ENCODE measurements around the gene IL34.
"Not testable (repeated sequence)": the region's sequence is repeated elsewhere in the genome, so short reads cannot be mapped to it uniquely, and the experiment has no call there.

Gene IL34

DNA sequence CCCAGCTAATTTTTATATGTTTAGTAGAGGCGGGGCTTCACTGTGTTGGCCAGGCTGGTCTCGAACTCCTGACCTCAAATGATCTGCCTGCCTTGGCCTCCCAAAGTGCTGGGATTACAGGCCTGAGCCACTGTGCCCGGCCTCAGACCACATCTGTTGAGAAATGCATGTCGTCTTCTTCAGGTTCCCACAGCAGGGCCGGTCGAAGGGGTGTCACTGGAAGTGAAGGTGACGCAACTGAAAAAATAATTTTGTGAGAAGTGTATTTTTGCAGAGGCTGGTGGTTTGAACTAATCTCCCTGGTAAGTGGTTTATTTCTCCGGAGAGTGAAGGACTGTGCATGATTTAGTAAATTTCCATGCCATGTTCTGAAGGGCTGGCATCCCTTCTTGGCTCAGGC is 33.4 kb upstream of the IL34 start:
- H4K91ac ChIP-seq (ENCODE audit: low read length) = no peak overlapping the region
- WGBS = 92% methylated on average over 8 of the region's 8 CpGs
- H2AFZ ChIP-seq (ENCODE audit: low read depth, low read length) = no peak overlapping the region
- no peak overlapping the region for H3K14ac ChIP-seq (ENCODE audit: low read length in 2 of 2)
- H3K18ac ChIP-seq (ENCODE audit: low read depth in 1 of 2, low read length in 2 of 2) = no peak overlapping the region
- no peak overlapping the region for H3K4me2 ChIP-seq (ENCODE audit: low read length, poor library complexity, severe bottlenecking)
- no peak overlapping the region for H3K4ac ChIP-seq (ENCODE audit: low read depth in 1 of 2, low read length in 2 of 2)
- H3K4me3 ChIP-seq (ENCODE audit: insufficient read depth in 1 of 2, low read depth in 1 of 2, low read length in 2 of 2) = no peak overlapping the region
- H2BK120ac ChIP-seq (ENCODE audit: low read depth, low read length) = no peak overlapping the region
- no peak overlapping the region for H2BK5ac ChIP-seq (ENCODE audit: low read depth, low read length, poor library complexity, severe bottlenecking)
- no peaks in the 10 kb centered on the region for H3K79me1 ChIP-seq (replicated peaks; ENCODE audit: low read length, poor library complexity, severe bottlenecking)
- H3K23ac ChIP-seq (ENCODE audit: low read length in 2 of 2) = no peak overlapping the region
- no peak overlapping the region for H2BK15ac ChIP-seq (ENCODE audit: low read depth, poor library complexity, severe bottlenecking)
- no peaks in the 10 kb centered on the region for H3K27me3 ChIP-seq (ENCODE audit: control insufficient read depth in 1 of 2, insufficient read depth in 1 of 2, low read length in 2 of 2)
- no peak overlapping the region for H3K9ac ChIP-seq (ENCODE audit: low read length)
- no peak overlapping the region for H2BK12ac ChIP-seq (ENCODE audit: low read length in 2 of 2)
- H3K36me3 ChIP-seq (ENCODE audit: control insufficient read depth in 1 of 2, insufficient read depth in 2 of 2, low read depth in 1 of 2, low read length in 2 of 2) = no peaks in the 10 kb centered on the region
- no peak overlapping the region for H4K8ac ChIP-seq (ENCODE audit: low read length)
- H3K4me1 ChIP-seq (ENCODE audit: control insufficient read depth, insufficient read depth, low read depth, low read length) = no peaks in the 10 kb centered on the region
- H2AK5ac ChIP-seq (ENCODE audit: low read length, severe bottlenecking) = no peak overlapping the region
- no peak overlapping the region for H3K27ac ChIP-seq (ENCODE audit: low read length, poor library complexity, severe bottlenecking)
- DNase-seq = no peak
- H3K9me3 ChIP-seq (ENCODE audit: control insufficient read depth, low read length) = no peaks in the 10 kb centered on the region

DNA sequence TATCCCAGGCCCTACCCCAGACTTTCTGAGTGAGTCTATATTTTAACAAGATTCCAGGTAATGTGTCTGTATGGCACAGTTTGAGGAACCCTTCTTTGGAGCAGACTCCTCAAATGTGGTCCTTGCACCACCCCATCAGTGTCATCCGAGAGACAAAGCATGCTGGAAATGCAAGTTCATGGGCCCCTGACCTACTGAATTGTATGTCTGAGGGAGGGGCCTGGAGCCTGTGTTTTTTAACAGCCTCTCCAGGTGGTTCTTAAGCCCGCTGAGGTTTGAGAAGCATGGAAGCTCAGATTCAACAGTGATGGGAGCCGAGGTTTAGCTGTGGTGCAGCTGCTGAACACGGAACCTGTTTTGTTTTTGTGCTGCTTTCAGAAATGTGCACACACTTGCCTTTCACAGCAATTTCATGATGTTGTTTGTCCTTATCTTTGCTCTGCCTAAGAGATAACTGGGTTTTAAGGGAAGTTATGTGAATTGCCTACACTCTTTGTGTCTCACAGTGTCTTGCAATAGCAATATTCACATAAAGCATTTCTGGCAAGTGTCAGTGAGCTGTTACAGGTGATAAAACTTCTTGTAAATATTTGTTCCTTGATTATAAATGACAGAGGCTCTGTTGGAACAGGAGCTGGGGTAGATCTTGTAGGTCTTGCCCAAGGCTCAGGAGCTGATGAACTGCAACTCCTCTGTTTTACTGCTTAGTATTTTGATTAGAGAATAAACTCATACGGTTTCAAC is 32.0 kb upstream of the IL34 start:
- no peak overlapping the region for H2BK120ac ChIP-seq (ENCODE audit: low read depth, low read length)
- H3K18ac ChIP-seq (ENCODE audit: low read depth in 1 of 2, low read length in 2 of 2) = no peak overlapping the region
- H3K9me3 ChIP-seq (ENCODE audit: control insufficient read depth, low read length) = no peaks in the 10 kb centered on the region
- H4K91ac ChIP-seq (ENCODE audit: low read length) = no peak overlapping the region
- no peak overlapping the region for H2BK15ac ChIP-seq (ENCODE audit: low read depth, poor library complexity, severe bottlenecking)
- H3K27me3 ChIP-seq (ENCODE audit: control insufficient read depth in 1 of 2, insufficient read depth in 1 of 2, low read length in 2 of 2) = no peaks in the 10 kb centered on the region
- H3K9ac ChIP-seq (ENCODE audit: low read length) = no peak overlapping the region
- H3K4me1 ChIP-seq (ENCODE audit: control insufficient read depth, insufficient read depth, low read depth, low read length) = no peaks in the 10 kb centered on the region
- no peak overlapping the region for H3K4ac ChIP-seq (ENCODE audit: low read depth in 1 of 2, low read length in 2 of 2)
- no peak for DNase-seq
- H4K8ac ChIP-seq (ENCODE audit: low read length) = no peak overlapping the region
- 73% methylated on average over 4 of the region's 5 CpGs for WGBS
- no peak overlapping the region for H2BK12ac ChIP-seq (ENCODE audit: low read length in 2 of 2)
- no peak overlapping the region for H3K4me3 ChIP-seq (ENCODE audit: insufficient read depth in 1 of 2, low read depth in 1 of 2, low read length in 2 of 2)
- H3K36me3 ChIP-seq (ENCODE audit: control insufficient read depth in 1 of 2, insufficient read depth in 2 of 2, low read depth in 1 of 2, low read length in 2 of 2) = no peaks in the 10 kb centered on the region
- no peak overlapping the region for H2AK5ac ChIP-seq (ENCODE audit: low read length, severe bottlenecking)
- H3K4me2 ChIP-seq (ENCODE audit: low read length, poor library complexity, severe bottlenecking) = no peak overlapping the region
- no peak overlapping the region for H3K27ac ChIP-seq (ENCODE audit: low read length, poor library complexity, severe bottlenecking)
- H2BK5ac ChIP-seq (ENCODE audit: low read depth, low read length, poor library complexity, severe bottlenecking) = no peak overlapping the region
- H2AFZ ChIP-seq (ENCODE audit: low read depth, low read length) = no peak overlapping the region
- no peak overlapping the region for H3K23ac ChIP-seq (ENCODE audit: low read length in 2 of 2)
- H3K14ac ChIP-seq (ENCODE audit: low read length in 2 of 2) = no peak overlapping the region
- H3K79me1 ChIP-seq (replicated peaks; ENCODE audit: low read length, poor library complexity, severe bottlenecking) = no peaks in the 10 kb centered on the region

DNA sequence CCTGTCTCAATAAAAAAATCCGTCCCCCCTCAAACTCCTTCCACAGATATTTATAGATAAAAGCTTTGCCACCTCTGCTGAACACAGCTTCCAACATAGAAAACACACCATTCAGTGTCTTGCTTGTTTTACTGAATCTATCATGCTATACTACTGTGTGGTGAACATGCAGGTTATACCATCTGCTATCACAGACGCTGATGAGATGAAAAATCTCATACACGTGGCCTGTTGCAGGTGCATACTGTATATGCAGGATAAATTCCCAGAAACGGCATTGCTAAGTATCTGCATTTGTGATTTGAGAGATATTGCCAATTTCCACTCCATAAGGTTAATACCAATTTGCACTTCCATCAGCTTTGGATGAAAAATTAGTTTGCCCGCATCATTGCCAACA is 30.4 kb upstream of the IL34 start:
- Histone ChIP-seq H3K9ac (ENCODE audit: low read length) (no peak overlapping the region), H3K4me2 (ENCODE audit: low read length, poor library complexity, severe bottlenecking) (no peak overlapping the region), H3K79me1 (replicated peaks; ENCODE audit: low read length, poor library complexity, severe bottlenecking) (no peaks in the 10 kb centered on the region), H2AK5ac (ENCODE audit: low read length, severe bottlenecking) (no peak overlapping the region), H2BK120ac (ENCODE audit: low read depth, low read length) (no peak overlapping the region), H3K14ac (ENCODE audit: low read length in 2 of 2) (no peak overlapping the region), H3K4ac (ENCODE audit: low read depth in 1 of 2, low read length in 2 of 2) (no peak overlapping the region), H4K91ac (ENCODE audit: low read length) (no peak overlapping the region), H3K9me3 (ENCODE audit: control insufficient read depth, low read length) (no peaks in the 10 kb centered on the region), H3K4me3 (ENCODE audit: insufficient read depth in 1 of 2, low read depth in 1 of 2, low read length in 2 of 2) (no peak overlapping the region), H2BK12ac (ENCODE audit: low read length in 2 of 2) (no peak overlapping the region), H3K4me1 (ENCODE audit: control insufficient read depth, insufficient read depth, low read depth, low read length) (peaks cover under 1% of the 10 kb centered on the region), H3K18ac (ENCODE audit: low read depth in 1 of 2, low read length in 2 of 2) (no peak overlapping the region), H2BK15ac (ENCODE audit: low read depth, poor library complexity, severe bottlenecking) (no peak overlapping the region), H3K27me3 (ENCODE audit: control insufficient read depth in 1 of 2, insufficient read depth in 1 of 2, low read length in 2 of 2) (peaks cover 0 to 2% of the 10 kb centered on the region in 2 experiments), H3K23ac (ENCODE audit: low read length in 2 of 2) (no peak overlapping the region), H3K27ac (ENCODE audit: low read length, poor library complexity, severe bottlenecking) (no peak overlapping the region), H4K8ac (ENCODE audit: low read length) (no peak overlapping the region), H2BK5ac (ENCODE audit: low read depth, low read length, poor library complexity, severe bottlenecking) (no peak overlapping the region), H2AFZ (ENCODE audit: low read depth, low read length) (no peak overlapping the region), H3K36me3 (ENCODE audit: control insufficient read depth in 1 of 2, insufficient read depth in 2 of 2, low read depth in 1 of 2, low read length in 2 of 2) (no peaks in the 10 kb centered on the region)
- WGBS = 98% methylated on average over 4 of the region's 5 CpGs
- no peak for DNase-seq

DNA sequence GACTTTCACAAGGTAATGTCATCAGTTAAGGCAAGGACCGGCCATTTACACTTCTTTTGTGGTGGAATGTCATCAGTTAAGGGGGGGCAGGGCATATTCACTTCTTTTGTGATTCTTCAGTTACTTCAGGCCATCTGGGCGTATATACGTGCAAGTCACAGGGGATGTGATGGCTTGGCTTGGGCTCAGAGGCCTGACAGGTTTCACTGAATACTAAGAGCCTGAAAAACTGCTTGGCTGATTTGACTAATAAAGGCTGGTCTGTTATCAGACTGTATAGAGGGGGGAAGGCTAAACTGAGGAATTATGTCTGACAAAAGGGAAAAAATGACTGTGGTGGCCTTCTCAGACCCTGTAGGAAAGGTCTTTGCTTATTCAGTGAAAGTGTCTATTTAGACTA is 24.5 kb upstream of the IL34 start:
- not testable (repeated sequence) for H3K14ac ChIP-seq (ENCODE audit: low read length in 2 of 2); H3K4me2 ChIP-seq (ENCODE audit: low read length, poor library complexity, severe bottlenecking); H3K9ac ChIP-seq (ENCODE audit: low read length); H3K4ac ChIP-seq (ENCODE audit: low read depth in 1 of 2, low read length in 2 of 2); H3K4me1 ChIP-seq (ENCODE audit: control insufficient read depth, insufficient read depth, low read depth, low read length); H2AK5ac ChIP-seq (ENCODE audit: low read length, severe bottlenecking); H2BK5ac ChIP-seq (ENCODE audit: low read depth, low read length, poor library complexity, severe bottlenecking); H4K8ac ChIP-seq (ENCODE audit: low read length); H2AFZ ChIP-seq (ENCODE audit: low read depth, low read length); H3K18ac ChIP-seq (ENCODE audit: low read depth in 1 of 2, low read length in 2 of 2); H2BK120ac ChIP-seq (ENCODE audit: low read depth, low read length); H2BK15ac ChIP-seq (ENCODE audit: low read depth, poor library complexity, severe bottlenecking); H3K9me3 ChIP-seq (ENCODE audit: control insufficient read depth, low read length); DNase-seq; H2BK12ac ChIP-seq (ENCODE audit: low read length in 2 of 2); H3K27me3 ChIP-seq (ENCODE audit: control insufficient read depth in 1 of 2, insufficient read depth in 1 of 2, low read length in 2 of 2); H3K79me1 ChIP-seq (replicated peaks; ENCODE audit: low read length, poor library complexity, severe bottlenecking); H3K4me3 ChIP-seq (ENCODE audit: insufficient read depth in 1 of 2, low read depth in 1 of 2, low read length in 2 of 2); H3K27ac ChIP-seq (ENCODE audit: low read length, poor library complexity, severe bottlenecking); H3K36me3 ChIP-seq (ENCODE audit: control insufficient read depth in 1 of 2, insufficient read depth in 2 of 2, low read depth in 1 of 2, low read length in 2 of 2); H4K91ac ChIP-seq (ENCODE audit: low read length); H3K23ac ChIP-seq (ENCODE audit: low read length in 2 of 2)
- 56% methylated on average over 3 of the region's 3 CpGs for WGBS

All from mesenchymal stem cell (in vitro differentiated cells and primary cell).